Retinal pigment epithelial cell (primary cell): ENCODE measurements around the gene TUBE1.

Source experiments
- DNase-seq: peaks from one replicate; pipeline ENCODE4 v3.0.0-alpha.2; 2010; ENCODE audit warnings: low read depth
- H3K4me3 ChIP-seq: 2 replicates; pipeline ENCODE4 v1.5.1; 2011; ENCODE audit warnings: mild to moderate bottlenecking, low read length, control low read depth, moderate library complexity
- TF ChIP-seq, protein P1 (sequence below): conservative IDR thresholded peaks from 2 replicates; pipeline ENCODE4 v1.5.1; 2011; ENCODE audit warnings: low read depth, low read length, control low read depth, inconsistent platforms

Gene TUBE1, protein sequence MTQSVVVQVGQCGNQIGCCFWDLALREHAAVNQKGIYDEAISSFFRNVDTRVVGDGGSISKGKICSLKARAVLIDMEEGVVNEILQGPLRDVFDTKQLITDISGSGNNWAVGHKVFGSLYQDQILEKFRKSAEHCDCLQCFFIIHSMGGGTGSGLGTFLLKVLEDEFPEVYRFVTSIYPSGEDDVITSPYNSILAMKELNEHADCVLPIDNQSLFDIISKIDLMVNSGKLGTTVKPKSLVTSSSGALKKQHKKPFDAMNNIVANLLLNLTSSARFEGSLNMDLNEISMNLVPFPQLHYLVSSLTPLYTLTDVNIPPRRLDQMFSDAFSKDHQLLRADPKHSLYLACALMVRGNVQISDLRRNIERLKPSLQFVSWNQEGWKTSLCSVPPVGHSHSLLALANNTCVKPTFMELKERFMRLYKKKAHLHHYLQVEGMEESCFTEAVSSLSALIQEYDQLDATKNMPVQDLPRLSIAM

DNA sequence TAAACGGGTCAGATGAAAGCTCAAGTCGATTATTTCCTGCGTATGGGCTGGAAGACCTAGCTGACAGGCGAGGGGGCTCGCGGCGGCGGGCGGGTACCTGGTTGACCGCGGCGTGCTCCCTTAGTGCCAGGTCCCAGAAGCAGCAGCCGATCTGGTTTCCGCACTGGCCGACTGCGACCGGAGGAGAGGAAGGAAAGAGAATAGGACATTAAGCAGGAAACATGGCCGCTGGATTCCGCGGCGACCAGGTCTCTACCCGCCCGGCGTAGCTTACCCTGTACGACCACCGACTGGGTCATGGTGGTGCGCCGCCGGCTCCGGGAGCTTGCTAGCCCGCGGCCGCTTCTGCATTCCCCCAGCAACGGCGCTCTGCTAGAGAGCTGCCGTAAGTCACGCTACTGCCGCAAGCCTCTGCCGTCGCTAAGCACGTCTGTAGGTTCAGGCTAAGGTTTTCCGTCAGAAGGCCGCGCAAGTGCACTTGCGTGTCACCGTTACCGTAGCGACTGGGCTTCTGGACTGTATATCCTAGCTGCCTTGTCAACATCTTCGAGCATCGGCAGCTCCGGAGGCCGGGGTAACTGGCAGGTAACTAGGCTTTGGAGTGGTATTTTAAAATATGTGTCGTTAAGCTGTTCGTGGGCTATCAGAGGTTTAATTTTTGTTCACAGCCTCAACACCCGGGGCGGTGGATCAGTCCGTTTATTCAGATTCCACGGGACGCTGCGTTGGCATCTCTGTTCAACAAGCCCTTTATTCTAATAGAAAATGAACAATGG, at the start of gene TUBE1, which contains the start of gene FAM229B:
Gene TUBE1, minus strand, starts transcription at position 347 of the 776 bp plus-strand sequence. Its CDS starts 48 bp downstream, at position 299.
Gene FAM229B, plus strand, starts transcription at position 456 of the 776 bp plus-strand sequence. CDS start 11,693 bp downstream, outside the sequence.
- DNase-seq = peak; percentile 96
- TF ChIP-seq, protein P1, sequence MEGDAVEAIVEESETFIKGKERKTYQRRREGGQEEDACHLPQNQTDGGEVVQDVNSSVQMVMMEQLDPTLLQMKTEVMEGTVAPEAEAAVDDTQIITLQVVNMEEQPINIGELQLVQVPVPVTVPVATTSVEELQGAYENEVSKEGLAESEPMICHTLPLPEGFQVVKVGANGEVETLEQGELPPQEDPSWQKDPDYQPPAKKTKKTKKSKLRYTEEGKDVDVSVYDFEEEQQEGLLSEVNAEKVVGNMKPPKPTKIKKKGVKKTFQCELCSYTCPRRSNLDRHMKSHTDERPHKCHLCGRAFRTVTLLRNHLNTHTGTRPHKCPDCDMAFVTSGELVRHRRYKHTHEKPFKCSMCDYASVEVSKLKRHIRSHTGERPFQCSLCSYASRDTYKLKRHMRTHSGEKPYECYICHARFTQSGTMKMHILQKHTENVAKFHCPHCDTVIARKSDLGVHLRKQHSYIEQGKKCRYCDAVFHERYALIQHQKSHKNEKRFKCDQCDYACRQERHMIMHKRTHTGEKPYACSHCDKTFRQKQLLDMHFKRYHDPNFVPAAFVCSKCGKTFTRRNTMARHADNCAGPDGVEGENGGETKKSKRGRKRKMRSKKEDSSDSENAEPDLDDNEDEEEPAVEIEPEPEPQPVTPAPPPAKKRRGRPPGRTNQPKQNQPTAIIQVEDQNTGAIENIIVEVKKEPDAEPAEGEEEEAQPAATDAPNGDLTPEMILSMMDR = no peak
- peak within 1 kb of the TSS; percentile 92 for H3K4me3 ChIP-seq

DNA sequence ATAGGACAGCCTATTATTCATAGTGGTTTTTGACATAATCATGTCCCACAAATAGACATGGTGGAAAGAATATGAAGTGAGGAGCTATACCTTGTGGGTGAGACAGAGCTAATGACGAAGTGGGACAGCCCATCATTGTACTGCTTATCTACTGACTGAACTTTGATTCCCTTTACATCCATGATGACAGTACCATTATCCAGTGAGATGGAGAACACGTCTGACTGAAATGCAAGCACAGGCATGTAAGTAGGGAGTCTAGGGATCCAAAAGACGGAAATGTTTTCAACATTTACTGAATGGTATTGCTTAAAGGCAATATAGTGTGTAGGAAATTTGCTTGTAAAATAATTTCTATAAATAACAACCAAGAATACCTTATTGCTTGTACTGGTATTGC, 43.6 kb upstream of the TUBE1 start:
- no peak overlapping the region for H3K4me3 ChIP-seq
- TF ChIP-seq, protein P1 = no peak
- DNase-seq = no peak

DNA sequence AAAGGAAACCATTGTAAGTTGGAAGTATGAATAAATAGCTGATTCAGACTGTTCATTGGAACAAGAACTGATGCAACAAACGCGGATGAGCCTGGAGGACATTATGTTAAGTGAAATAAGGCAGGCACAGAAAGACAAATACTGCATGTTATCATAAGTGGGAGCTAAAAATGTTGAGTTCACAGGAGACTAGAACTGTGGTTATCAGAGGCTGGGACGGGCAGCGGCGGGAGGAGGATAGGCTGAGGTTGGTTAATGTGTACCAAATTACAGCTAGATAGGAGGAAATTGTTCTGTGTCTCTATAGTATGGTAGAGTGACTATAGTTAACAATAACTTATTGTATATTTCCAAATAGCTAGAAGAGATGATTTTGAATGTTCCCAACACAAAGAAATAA, 40.9 kb upstream of the TUBE1 start:
- H3K4me3 ChIP-seq = no peak overlapping the region
- TF ChIP-seq, protein P1 = no peak
- DNase-seq = no peak

DNA sequence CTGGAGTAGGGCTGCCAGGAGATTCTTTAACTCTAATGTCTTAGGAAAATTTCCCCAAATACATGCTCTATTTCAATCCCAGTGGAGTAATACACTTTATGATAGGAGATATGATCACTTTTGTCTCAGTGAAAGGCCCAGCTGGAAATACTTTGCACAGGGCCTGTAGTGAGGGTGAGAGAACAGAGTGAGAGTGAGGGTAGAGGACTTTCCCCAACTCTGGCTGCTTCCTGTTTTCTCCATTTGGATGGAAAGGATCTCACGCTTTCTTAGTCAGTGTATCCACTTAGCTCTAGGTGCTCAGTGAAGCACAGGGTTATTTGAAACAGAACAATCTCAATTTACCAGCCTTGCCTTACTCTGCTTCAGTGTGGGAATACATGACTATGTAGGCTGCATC, 36.7 kb upstream of the TUBE1 start:
- TF ChIP-seq, protein P1 = no peak
- H3K4me3 ChIP-seq = no peak overlapping the region
- no peak for DNase-seq

DNA sequence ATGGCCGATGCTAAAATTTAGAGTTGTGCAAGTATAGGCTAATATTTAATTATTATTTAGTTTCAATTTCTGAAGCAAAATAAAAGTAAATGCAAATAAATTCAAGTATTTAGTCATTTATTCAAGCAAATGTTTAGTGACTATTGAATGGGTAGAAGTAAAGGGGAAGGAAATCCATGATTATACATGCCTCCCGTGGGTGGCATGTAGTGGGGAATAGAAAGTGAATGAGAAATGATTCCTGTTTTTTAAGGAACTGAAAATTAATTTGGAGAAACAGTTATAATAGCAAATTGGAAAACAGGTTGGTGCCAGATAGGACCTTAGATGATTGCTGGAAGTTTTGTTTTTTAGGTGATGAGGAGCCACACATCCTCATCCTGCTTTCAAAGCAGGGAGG, 35.5 kb upstream of the TUBE1 start:
- no peak for DNase-seq
- H3K4me3 ChIP-seq = no peak overlapping the region
- TF ChIP-seq, protein P1 = no peak

DNA sequence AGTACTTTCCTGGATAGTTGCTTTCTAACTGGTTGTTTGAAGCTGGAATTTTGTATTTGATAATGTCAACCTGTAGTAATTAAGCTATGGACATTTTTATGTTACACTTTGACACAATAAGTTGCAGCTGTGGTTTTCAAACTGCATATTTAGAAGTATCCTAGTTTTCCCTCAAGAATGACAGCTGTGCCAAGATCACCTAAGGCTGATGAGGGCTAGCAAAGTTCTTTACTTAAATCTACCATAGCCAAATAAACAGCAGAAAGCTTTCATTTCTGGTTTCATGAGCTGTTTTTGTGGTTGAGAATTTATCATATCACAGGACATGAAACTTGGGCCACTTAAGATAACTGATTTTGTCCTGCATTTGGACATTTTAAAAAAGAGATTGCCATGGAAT, 30.8 kb upstream of the TUBE1 start:
- no peak overlapping the region for H3K4me3 ChIP-seq
- no peak for DNase-seq
- TF ChIP-seq, protein P1 = no peak

DNA sequence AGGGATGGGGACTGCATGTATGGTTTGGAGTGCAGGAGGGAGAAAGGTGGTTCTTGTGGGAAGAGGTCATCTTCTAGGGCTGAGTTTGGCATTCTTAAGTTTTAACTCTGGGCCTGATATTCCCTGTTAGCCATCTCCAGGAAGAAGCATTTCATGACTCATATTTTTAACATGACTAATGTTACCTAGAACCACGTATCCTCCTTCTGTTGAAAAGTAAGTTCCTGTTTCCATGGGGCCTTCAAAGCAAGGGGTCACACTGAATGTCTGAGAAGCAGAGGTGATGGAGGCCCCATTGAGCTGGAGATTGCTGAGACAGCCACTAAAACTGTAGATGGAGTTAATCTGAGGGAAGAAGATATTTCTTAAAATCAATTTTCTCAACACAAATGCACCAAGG, 30.3 kb upstream of the TUBE1 start:
- DNase-seq = no peak
- TF ChIP-seq, protein P1 = no peak
- no peak overlapping the region for H3K4me3 ChIP-seq
